ENCODE results near the gene BAZ1A.
"Not testable (repeated sequence)": the region's sequence is repeated elsewhere in the genome, so short reads cannot be mapped to it uniquely, and the experiment has no call there.

Gene BAZ1A

DNA sequence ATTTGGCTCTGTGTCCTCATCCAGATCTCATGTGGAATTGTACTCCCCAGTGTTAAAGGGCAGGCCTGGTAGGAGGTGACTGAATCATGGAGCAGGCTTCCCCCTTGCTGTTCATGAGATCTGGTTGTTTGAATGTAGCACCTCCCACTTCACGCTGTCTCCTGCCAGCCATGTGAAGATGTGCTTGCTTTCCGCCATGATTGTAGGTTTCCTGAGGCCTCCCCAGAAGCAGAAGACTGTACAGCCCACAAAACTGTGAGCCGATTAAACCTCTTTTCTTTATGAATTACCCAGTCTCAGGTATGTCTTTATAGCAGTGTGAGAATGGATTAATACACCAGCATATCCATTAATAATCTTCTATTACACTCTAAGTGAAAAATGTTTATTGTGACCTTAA is 70.2 kb downstream of the BAZ1A start:
- no peak overlapping the region for H3K4me3 ChIP-seq (ENCODE audit: low read length)
- H3K9ac ChIP-seq (ENCODE audit: low read depth, low read length) = no peak overlapping the region
- H3K9me3 ChIP-seq (ENCODE audit: insufficient read depth, low read depth, low read length) = no peaks in the 10 kb centered on the region
- peaks cover 43% of the 10 kb centered on the region for H3K36me3 ChIP-seq (ENCODE audit: insufficient read depth, low read depth, low read length)
- H3K27ac ChIP-seq (ENCODE audit: low read length) = no peak overlapping the region
- no peaks in the 10 kb centered on the region for H3K27me3 ChIP-seq (ENCODE audit: insufficient read depth, low read length)
- H3K4me1 ChIP-seq (ENCODE audit: insufficient read depth, low read length) = no peaks in the 10 kb centered on the region

- H3K27ac ChIP-seq (ENCODE audit: low read length); H3K9me3 ChIP-seq (ENCODE audit: insufficient read depth, low read depth, low read length); H3K4me3 ChIP-seq (ENCODE audit: low read length); H3K4me1 ChIP-seq (ENCODE audit: insufficient read depth, low read length); H3K9ac ChIP-seq (ENCODE audit: low read depth, low read length); H3K27me3 ChIP-seq (ENCODE audit: insufficient read depth, low read length): not testable (repeated sequence)
- H3K36me3 ChIP-seq (ENCODE audit: insufficient read depth, low read depth, low read length) = peaks cover 58% of the 10 kb centered on the region
Measured at GRCh38 chr14:34798861-34799260, 76.3 kb downstream of the BAZ1A start.

GRCh38 chr14:34797747-34798583 is 77.2 kb downstream of the BAZ1A start:
- Histone ChIP-seq H3K9ac (ENCODE audit: low read depth, low read length) (no peak overlapping the region), H3K4me3 (ENCODE audit: low read length) (no peak overlapping the region), H3K4me1 (ENCODE audit: insufficient read depth, low read length) (no peaks in the 10 kb centered on the region), H3K9me3 (ENCODE audit: insufficient read depth, low read depth, low read length) (peaks cover 7% of the 10 kb centered on the region; the same call in 1 of the 2 replicates), H3K27ac (ENCODE audit: low read length) (no peak overlapping the region), H3K36me3 (ENCODE audit: insufficient read depth, low read depth, low read length) (peaks cover 62% of the 10 kb centered on the region), H3K27me3 (ENCODE audit: insufficient read depth, low read length) (no peaks in the 10 kb centered on the region)

GRCh38 chr14:34796902-34797301 is 78.3 kb downstream of the BAZ1A start:
- Histone ChIP-seq H3K4me1 (ENCODE audit: insufficient read depth, low read length) (no peaks in the 10 kb centered on the region), H3K27me3 (ENCODE audit: insufficient read depth, low read length) (no peaks in the 10 kb centered on the region), H3K9me3 (ENCODE audit: insufficient read depth, low read depth, low read length) (peaks cover 7% of the 10 kb centered on the region; the same call in 1 of the 2 replicates), H3K9ac (ENCODE audit: low read depth, low read length) (no peak overlapping the region), H3K36me3 (ENCODE audit: insufficient read depth, low read depth, low read length) (peaks cover 61% of the 10 kb centered on the region), H3K27ac (ENCODE audit: low read length) (no peak overlapping the region), H3K4me3 (ENCODE audit: low read length) (no peak overlapping the region)

DNA sequence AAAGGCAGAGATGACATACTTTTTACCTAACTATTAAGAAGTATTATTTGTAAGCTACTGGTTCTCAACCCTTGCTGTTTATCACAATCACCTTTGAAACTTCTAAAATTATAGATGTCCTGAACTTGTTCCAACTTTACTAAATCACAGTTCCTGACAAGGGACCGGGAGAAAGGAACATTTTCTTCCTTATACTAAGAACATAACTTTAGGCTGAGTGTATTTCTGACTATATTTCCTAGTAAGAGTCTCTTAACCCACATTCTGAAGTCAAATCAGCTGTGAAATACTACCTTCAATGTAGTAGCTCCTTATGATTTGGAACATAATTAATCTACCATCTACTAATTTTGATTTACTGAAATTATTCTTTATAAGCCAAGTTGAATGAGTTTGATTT is 80.2 kb downstream of the BAZ1A start:
- H3K27me3 ChIP-seq (ENCODE audit: insufficient read depth, low read length) = no peaks in the 10 kb centered on the region
- peaks cover 60% of the 10 kb centered on the region for H3K36me3 ChIP-seq (ENCODE audit: insufficient read depth, low read depth, low read length)

DNA sequence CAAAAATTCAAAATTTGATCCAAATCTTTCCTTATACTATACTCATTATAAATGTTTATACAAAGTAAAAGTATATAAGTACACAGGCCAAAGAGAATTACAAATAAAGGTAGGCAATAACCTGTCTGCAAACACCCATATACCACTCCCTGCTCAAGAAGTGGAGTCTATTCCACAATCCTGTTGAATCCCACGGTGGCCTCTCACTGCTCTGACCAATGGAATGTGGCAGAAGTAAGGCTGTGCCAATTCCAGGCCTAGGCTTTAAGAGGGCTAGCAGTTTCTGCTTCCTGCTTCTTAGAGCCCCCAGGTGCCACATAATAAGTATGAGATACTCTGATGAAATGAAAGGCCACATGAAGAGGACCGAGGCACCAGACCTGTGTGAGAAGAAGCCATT is 80.9 kb downstream of the BAZ1A start:
- Histone ChIP-seq H3K4me3 (ENCODE audit: low read length) (no peak overlapping the region), H3K9ac (ENCODE audit: low read depth, low read length) (no peak overlapping the region), H3K27ac (ENCODE audit: low read length) (no peak overlapping the region), H3K4me1 (ENCODE audit: insufficient read depth, low read length) (no peaks in the 10 kb centered on the region), H3K9me3 (ENCODE audit: insufficient read depth, low read depth, low read length) (peaks cover 7% of the 10 kb centered on the region; the same call in 1 of the 2 replicates), H3K36me3 (ENCODE audit: insufficient read depth, low read depth, low read length) (peaks cover 52% of the 10 kb centered on the region), H3K27me3 (ENCODE audit: insufficient read depth, low read length) (no peaks in the 10 kb centered on the region)

More for the DNA sequence above, 80.2 kb downstream of the BAZ1A start:
- no peak overlapping the region for H3K4me3 ChIP-seq (ENCODE audit: low read length)
- no peak overlapping the region for H3K27ac ChIP-seq (ENCODE audit: low read length)
- no peak overlapping the region for H3K9ac ChIP-seq (ENCODE audit: low read depth, low read length)
- H3K9me3 ChIP-seq (ENCODE audit: insufficient read depth, low read depth, low read length) = peaks cover 7% of the 10 kb centered on the region; the same call in 1 of the 2 replicates
- no peaks in the 10 kb centered on the region for H3K4me1 ChIP-seq (ENCODE audit: insufficient read depth, low read length)

DNA sequence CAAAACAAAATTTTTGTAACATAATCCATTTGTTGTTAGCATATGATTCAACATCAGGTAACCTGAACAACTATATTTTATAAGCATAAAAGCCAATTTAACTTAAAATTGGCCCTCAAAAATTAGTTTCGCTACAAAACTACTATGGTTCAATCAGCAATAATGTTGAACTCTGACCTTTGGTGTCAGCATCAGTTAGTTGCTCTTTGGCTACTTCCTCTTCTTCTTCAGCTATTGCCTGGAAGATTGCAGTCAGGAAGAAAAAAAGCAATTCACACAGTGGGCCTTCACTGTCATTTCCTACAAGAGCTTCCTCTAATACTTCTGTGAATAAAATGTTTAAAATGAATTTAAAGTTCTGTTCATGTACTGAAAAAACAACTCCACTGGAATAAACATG is 82.6 kb downstream of the BAZ1A start:
- H3K27me3 ChIP-seq (ENCODE audit: insufficient read depth, low read length) = no peaks in the 10 kb centered on the region
- no peaks in the 10 kb centered on the region for H3K9me3 ChIP-seq (ENCODE audit: insufficient read depth, low read depth, low read length)
- no peak overlapping the region for H3K27ac ChIP-seq (ENCODE audit: low read length)
- no peak overlapping the region for H3K4me3 ChIP-seq (ENCODE audit: low read length)
- peaks cover 42% of the 10 kb centered on the region for H3K36me3 ChIP-seq (ENCODE audit: insufficient read depth, low read depth, low read length)
- no peak overlapping the region for H3K9ac ChIP-seq (ENCODE audit: low read depth, low read length)
- no peaks in the 10 kb centered on the region for H3K4me1 ChIP-seq (ENCODE audit: insufficient read depth, low read length)

DNA sequence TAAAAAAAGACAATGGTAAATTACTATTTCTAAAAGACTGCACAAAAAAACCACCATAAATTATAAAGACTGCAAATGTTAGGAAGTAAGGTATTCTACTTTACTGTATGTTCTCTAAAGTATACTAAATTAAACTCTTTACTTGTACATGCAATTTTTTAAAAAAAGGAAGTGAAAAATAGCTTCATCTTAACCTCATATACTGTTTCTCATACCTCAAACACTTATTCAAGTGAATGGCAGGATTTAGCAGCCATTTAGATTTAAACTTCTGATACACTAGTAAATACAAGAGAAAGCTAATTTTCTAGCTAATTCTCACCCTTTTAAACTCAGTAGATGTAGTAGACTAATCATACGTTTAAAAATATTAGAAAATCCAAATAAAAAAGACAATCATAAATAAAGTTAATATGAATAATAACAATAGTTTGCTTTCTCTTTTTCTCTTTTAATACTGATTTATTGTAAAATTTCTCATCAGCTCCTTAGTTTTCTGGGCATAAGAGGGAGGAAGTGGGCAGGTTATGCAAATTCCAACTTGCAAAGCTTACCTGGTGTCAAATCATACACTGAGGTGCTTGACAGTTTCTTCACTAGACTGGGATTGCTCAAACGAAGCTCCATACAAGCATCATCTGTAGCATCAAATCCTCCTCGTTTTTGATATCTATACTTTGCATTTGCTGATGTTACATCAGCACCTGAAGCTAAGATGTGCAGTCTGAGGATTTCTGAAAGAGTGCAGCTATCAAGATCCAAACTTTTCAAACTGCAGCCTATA is 89.7 kb downstream of the BAZ1A start:
- Histone ChIP-seq H3K9me3 (ENCODE audit: insufficient read depth, low read depth, low read length) (no peaks in the 10 kb centered on the region), H3K9ac (ENCODE audit: low read depth, low read length) (no peak overlapping the region), H3K36me3 (ENCODE audit: insufficient read depth, low read depth, low read length) (peaks cover 40% of the 10 kb centered on the region), H3K4me1 (ENCODE audit: insufficient read depth, low read length) (no peaks in the 10 kb centered on the region), H3K27ac (ENCODE audit: low read length) (no peak overlapping the region), H3K4me3 (ENCODE audit: low read length) (no peak overlapping the region), H3K27me3 (ENCODE audit: insufficient read depth, low read length) (no peaks in the 10 kb centered on the region)

GRCh38 chr14:34782031-34782430 is 93.1 kb downstream of the BAZ1A start:
- Histone ChIP-seq H3K4me3 (ENCODE audit: low read length) (no peak overlapping the region), H3K27ac (ENCODE audit: low read length) (no peak overlapping the region), H3K36me3 (ENCODE audit: insufficient read depth, low read depth, low read length) (peaks cover 54% of the 10 kb centered on the region), H3K9me3 (ENCODE audit: insufficient read depth, low read depth, low read length) (no peaks in the 10 kb centered on the region), H3K4me1 (ENCODE audit: insufficient read depth, low read length) (no peaks in the 10 kb centered on the region), H3K27me3 (ENCODE audit: insufficient read depth, low read length) (no peaks in the 10 kb centered on the region), H3K9ac (ENCODE audit: low read depth, low read length) (no peak overlapping the region)

DNA sequence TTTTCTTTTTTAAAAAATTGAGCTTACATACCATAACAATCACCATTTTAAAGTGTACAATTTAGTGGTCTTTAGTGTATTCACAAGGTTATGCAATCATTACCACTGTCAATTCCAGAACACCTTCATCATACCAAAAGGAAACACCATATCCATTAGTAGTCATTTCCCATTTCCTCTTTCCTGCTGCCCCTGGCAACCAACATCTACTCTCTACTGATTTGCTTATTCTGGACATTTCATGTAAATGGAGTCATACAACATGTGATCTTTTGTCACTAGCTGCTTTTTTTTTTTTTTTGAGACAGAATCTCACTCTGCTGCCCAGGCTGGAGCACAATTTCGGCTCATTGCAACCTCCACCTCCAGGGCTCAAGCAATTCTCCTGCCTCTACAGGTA is 93.9 kb downstream of the BAZ1A start:
- H3K9me3 ChIP-seq (ENCODE audit: insufficient read depth, low read depth, low read length) = no peaks in the 10 kb centered on the region

GRCh38 chr14:34780646-34781045 is 94.5 kb downstream of the BAZ1A start:
- Histone ChIP-seq H3K27ac (ENCODE audit: low read length) (no peak overlapping the region), H3K4me1 (ENCODE audit: insufficient read depth, low read length) (no peaks in the 10 kb centered on the region), H3K36me3 (ENCODE audit: insufficient read depth, low read depth, low read length) (peaks cover 63% of the 10 kb centered on the region), H3K27me3 (ENCODE audit: insufficient read depth, low read length) (no peaks in the 10 kb centered on the region), H3K4me3 (ENCODE audit: low read length) (no peak overlapping the region), H3K9ac (ENCODE audit: low read depth, low read length) (no peak overlapping the region), H3K9me3 (ENCODE audit: insufficient read depth, low read depth, low read length) (no peaks in the 10 kb centered on the region)

More for the DNA sequence above, 93.9 kb downstream of the BAZ1A start:
- no peak overlapping the region for H3K4me3 ChIP-seq (ENCODE audit: low read length)
- no peaks in the 10 kb centered on the region for H3K4me1 ChIP-seq (ENCODE audit: insufficient read depth, low read length)
- H3K27me3 ChIP-seq (ENCODE audit: insufficient read depth, low read length) = no peaks in the 10 kb centered on the region
- H3K9ac ChIP-seq (ENCODE audit: low read depth, low read length) = no peak overlapping the region
- H3K27ac ChIP-seq (ENCODE audit: low read length) = no peak overlapping the region
- H3K36me3 ChIP-seq (ENCODE audit: insufficient read depth, low read depth, low read length) = peaks cover 58% of the 10 kb centered on the region

DNA sequence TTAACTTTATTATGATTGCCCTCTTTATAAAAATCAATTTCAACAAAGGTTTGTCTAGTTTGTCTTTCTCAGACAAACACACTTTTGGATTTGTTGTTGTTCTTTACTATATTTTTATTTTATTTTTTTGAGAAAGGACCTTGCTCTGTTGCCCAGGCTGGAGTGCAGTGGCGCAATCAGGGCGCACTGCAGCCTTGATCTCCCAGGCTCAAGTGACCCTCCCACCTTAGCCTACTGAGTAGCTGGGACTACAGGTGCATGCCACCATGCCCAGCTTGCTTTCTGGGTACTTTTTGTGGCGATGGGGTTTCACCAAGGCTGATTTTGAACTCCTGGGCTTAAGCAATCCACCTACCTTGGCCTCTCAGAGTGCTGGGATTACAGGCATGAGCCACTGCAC is 96.4 kb downstream of the BAZ1A start:
- H3K4me1 ChIP-seq (ENCODE audit: insufficient read depth, low read length) = no peaks in the 10 kb centered on the region
- H3K27ac ChIP-seq (ENCODE audit: low read length) = no peak overlapping the region
- no peak overlapping the region for H3K9ac ChIP-seq (ENCODE audit: low read depth, low read length)
- H3K4me3 ChIP-seq (ENCODE audit: low read length) = no peak overlapping the region
- H3K9me3 ChIP-seq (ENCODE audit: insufficient read depth, low read depth, low read length) = no peaks in the 10 kb centered on the region
- H3K36me3 ChIP-seq (ENCODE audit: insufficient read depth, low read depth, low read length) = peaks cover 71% of the 10 kb centered on the region
- H3K27me3 ChIP-seq (ENCODE audit: insufficient read depth, low read length) = no peaks in the 10 kb centered on the region
